ENCODE measurements around the gene MXD4.

- TF ChIP-seq, protein P1, sequence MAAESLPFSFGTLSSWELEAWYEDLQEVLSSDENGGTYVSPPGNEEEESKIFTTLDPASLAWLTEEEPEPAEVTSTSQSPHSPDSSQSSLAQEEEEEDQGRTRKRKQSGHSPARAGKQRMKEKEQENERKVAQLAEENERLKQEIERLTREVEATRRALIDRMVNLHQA (CRISPR knock-in tag; IDR thresholded peaks at IDR 0.05), result no peak
- TF ChIP-seq CTCF (CRISPR knock-in tag; IDR thresholded peaks at IDR 0.05) (no peak), NR1H2 (CRISPR knock-in tag; IDR thresholded peaks at IDR 0.05; ENCODE audit: borderline replicate concordance, low read depth) (no peak), POLR2AphosphoS5 (IDR thresholded peaks at IDR 0.05; ENCODE audit: low read depth, low read length) (no peak), FOXK2 (IDR thresholded peaks at IDR 0.05) (no peak), ZNF101 (CRISPR knock-in tag; IDR thresholded peaks at IDR 0.05; ENCODE audit: borderline replicate concordance, low read depth) (no peak), ZFX (CRISPR knock-in tag; IDR thresholded peaks at IDR 0.05; ENCODE audit: low read depth) (peak; percentile 5; the same call in 1 of the 2 replicates), ZNF792 (CRISPR knock-in tag; IDR thresholded peaks at IDR 0.05) (no peak), ZSCAN29 (CRISPR knock-in tag; conservative IDR thresholded peaks at IDR 0.05) (no peak), ZNF781 (CRISPR knock-in tag; IDR thresholded peaks at IDR 0.05; ENCODE audit: borderline replicate concordance, not compliant biosample characterization) (no peak), FOXP1 (IDR thresholded peaks at IDR 0.05) (no peak), FOXP1 (CRISPR knock-in tag; IDR thresholded peaks at IDR 0.05) (no peak), ZNF816 (CRISPR knock-in tag; IDR thresholded peaks at IDR 0.05; ENCODE audit: borderline replicate concordance) (no peak)
- TF ChIP-seq, protein P2, sequence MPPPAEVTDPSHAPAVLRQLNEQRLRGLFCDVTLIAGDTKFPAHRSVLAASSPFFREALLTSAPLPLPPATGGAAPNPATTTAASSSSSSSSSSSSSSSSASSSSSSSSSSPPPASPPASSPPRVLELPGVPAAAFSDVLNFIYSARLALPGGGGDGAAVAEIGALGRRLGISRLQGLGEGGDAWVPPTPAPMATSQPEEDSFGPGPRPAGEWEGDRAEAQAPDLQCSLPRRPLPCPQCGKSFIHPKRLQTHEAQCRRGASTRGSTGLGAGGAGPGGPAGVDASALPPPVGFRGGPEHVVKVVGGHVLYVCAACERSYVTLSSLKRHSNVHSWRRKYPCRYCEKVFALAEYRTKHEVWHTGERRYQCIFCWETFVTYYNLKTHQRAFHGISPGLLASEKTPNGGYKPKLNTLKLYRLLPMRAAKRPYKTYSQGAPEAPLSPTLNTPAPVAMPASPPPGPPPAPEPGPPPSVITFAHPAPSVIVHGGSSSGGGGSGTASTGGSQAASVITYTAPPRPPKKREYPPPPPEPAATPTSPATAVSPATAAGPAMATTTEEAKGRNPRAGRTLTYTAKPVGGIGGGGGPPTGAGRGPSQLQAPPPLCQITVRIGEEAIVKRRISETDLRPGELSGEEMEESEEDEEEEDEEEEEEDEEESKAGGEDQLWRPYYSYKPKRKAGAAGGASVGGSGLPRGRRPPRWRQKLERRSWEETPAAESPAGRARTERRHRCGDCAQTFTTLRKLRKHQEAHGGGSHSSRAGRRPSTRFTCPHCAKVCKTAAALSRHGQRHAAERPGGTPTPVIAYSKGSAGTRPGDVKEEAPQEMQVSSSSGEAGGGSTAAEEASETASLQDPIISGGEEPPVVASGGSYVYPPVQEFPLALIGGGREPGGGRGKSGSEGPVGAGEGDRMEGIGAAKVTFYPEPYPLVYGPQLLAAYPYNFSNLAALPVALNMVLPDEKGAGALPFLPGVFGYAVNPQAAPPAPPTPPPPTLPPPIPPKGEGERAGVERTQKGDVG (CRISPR knock-in tag; IDR thresholded peaks at IDR 0.05; ENCODE audit: borderline replicate concordance), result no peak
Observed at GRCh38 chr4:2247128-2248043, 14.5 kb downstream of the MXD4 start.

All from HepG2 (cell line).